Measurements from ENCODE around the gene CDHR1.
"Not testable (repeated sequence)": the region's sequence is repeated elsewhere in the genome, so short reads cannot be mapped to it uniquely, and the experiment has no call there.

The CDHR1 gene

DNA sequence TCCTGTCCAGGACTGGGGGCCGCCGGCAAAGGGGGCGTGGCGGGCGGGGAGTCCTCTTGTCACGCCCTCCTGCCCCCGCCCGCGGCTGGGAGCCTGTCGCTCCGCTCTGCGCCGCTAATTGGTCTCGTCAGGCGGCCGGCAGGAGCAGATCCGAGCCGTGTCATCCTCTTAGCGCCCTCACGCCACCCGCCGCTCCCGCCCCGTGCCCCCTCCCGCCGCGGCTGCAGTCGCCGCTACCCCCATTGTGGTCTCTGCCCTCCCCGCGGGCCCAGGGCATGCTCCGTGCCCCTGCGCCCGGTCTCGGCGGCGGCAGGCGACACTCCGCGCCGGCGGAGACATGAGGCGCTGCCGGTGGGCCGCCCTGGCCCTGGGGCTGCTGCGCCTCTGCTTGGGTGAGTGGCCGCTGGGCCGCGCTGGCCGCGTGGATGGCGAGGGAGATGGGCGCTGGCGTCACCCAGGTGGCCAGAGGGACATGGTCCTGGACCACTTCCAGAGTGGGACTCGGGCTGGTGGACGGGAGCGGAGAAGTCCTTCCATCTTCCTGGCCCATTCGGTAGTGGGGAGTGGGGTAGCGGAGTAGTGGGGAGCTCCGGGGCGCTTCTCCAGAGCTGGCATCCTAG, at the start of gene CDHR1:
TSS of gene CDHR1 (plus strand) at position 114 of the 620 bp plus-strand sequence. CDS start at position 338, 224 bp downstream.
- DNase-seq (ENCODE audit: low read depth in 2 of 2), result peak in 1 of 2 donors; percentile 4
- TF ChIP-seq, protein P1, sequence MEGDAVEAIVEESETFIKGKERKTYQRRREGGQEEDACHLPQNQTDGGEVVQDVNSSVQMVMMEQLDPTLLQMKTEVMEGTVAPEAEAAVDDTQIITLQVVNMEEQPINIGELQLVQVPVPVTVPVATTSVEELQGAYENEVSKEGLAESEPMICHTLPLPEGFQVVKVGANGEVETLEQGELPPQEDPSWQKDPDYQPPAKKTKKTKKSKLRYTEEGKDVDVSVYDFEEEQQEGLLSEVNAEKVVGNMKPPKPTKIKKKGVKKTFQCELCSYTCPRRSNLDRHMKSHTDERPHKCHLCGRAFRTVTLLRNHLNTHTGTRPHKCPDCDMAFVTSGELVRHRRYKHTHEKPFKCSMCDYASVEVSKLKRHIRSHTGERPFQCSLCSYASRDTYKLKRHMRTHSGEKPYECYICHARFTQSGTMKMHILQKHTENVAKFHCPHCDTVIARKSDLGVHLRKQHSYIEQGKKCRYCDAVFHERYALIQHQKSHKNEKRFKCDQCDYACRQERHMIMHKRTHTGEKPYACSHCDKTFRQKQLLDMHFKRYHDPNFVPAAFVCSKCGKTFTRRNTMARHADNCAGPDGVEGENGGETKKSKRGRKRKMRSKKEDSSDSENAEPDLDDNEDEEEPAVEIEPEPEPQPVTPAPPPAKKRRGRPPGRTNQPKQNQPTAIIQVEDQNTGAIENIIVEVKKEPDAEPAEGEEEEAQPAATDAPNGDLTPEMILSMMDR (IDR thresholded peaks at IDR 0.05; ENCODE audit: low read depth, low read length), result no peak
- peak within 1 kb of the TSS in 1 of 2 donors; percentile 21 for H3K4me3 ChIP-seq (replicated peaks in 1 of 2; ENCODE audit: low read depth in 2 of 2, low read length in 2 of 2)

DNA sequence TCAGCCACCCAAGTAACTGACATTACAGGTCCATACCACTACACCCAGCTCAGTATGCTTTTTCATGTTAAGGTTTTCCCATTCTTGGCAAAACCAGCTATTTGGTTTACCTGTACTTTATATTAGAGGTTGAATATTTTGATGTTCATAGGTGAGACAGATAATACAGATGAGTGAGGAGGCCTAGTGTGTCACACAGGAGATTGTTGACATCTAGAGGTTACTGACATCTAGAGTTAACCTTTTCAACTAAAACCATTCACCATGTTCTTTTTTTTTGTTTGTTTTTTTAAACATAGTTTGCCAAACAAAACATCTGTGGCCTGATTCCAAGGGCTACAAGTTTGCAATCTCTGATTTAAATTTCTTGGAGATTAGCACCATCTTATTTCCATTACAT, 47.0 kb upstream of the CDHR1 start:
- DNase-seq (ENCODE audit: low read depth in 2 of 2), result no peak
- TF ChIP-seq, protein P1 (IDR thresholded peaks at IDR 0.05; ENCODE audit: low read depth, low read length), result no peak

DNA sequence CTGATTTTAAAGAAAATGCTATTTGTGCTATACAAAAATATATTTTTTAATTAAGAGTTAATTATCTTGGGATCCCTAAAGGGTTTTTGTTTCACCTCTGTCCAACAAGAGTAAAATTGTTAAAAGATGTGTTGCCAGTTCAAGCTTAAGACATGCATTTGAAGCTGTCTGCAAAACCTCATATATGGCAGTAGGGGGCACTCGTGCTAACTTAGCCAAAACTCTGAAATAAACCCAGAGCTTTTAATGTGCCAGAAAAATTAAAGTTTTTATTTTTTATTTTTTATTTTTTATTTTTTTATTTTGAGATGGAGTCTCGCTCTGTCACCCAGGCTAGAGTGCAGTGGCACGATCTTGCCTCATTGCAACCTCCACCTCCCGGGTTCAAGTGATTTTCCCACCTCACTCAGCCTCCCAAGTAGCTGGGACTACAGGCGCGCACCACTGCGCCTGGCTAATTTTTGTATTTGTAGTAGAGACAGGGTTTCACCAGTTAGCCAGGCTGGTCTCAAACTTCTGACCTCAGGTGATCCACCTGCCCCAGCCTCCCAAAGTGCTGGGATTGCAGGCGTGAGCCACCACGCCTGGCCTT, 46.2 kb upstream of the CDHR1 start:
- not testable (repeated sequence) for H3K4me3 ChIP-seq (replicated peaks in 1 of 2; ENCODE audit: low read depth in 2 of 2, low read length in 2 of 2)
- TF ChIP-seq, protein P1 (IDR thresholded peaks at IDR 0.05; ENCODE audit: low read depth, low read length), result peak; percentile 78
- DNase-seq (ENCODE audit: low read depth in 2 of 2), result peak; percentile 63 to 70

More for the DNA sequence above, 47.0 kb upstream of the CDHR1 start:
- no peak overlapping the region for H3K4me3 ChIP-seq (replicated peaks in 1 of 2; ENCODE audit: low read depth in 2 of 2, low read length in 2 of 2)

DNA sequence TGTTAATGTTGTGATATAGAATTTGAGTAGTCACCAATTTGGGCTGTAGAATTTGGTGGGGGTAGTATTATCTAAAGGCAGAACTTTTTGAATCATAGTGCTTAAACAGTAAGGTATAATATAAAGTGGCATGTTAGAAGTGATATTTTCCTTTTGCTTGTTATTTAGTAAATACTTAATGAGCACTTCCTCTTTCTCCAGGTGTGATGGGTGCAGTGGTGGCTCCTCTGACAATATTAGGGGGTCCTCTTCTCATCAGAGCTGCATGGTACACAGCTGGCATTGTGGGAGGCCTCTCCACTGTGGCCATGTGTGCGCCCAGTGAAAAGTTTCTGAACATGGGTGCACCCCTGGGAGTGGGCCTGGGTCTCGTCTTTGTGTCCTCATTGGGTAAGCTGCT, 44.5 kb upstream of the CDHR1 start:
- H3K4me3 ChIP-seq (replicated peaks in 1 of 2; ENCODE audit: low read depth in 2 of 2, low read length in 2 of 2), result no peak overlapping the region
- TF ChIP-seq, protein P1 (IDR thresholded peaks at IDR 0.05; ENCODE audit: low read depth, low read length), result no peak
- no peak for DNase-seq (ENCODE audit: low read depth in 2 of 2)

DNA sequence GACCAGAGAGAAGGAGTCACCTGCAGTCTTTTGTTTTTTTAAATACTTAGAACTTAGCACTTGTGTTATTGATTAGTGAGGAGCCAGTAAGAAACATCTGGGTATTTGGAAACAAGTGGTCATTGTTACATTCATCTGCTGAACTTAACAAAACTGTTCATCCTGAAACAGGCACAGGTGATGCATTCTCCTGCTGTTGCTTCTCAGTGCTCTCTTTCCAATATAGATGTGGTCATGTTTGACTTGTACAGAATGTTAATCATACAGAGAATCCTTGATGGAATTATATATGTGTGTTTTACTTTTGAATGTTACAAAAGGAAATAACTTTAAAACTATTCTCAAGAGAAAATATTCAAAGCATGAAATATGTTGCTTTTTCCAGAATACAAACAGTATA, 41.6 kb upstream of the CDHR1 start:
- TF ChIP-seq, protein P1 (IDR thresholded peaks at IDR 0.05; ENCODE audit: low read depth, low read length), result no peak
- no peak overlapping the region for H3K4me3 ChIP-seq (replicated peaks in 1 of 2; ENCODE audit: low read depth in 2 of 2, low read length in 2 of 2)
- no peak for DNase-seq (ENCODE audit: low read depth in 2 of 2)

DNA sequence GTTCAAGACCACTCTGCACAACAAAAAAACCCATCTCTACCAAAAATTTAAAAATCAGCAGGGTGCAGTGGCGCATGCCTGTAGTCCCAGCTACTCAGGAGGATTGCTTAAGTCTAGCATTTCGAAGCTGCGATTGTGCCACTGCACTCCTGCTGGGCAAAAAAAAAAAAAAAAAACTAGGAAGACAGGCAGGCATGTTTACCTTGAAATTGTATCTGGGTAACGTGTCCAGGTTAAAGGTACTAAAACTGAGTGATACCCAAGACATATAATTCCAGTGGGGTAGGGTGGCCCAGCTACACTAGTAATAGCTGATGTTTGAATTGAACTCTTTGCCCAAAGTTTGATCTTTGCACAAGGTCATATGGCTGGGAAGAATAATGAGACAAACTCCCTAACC, 38.8 kb upstream of the CDHR1 start:
- no peak for DNase-seq (ENCODE audit: low read depth in 2 of 2)
- TF ChIP-seq, protein P1 (IDR thresholded peaks at IDR 0.05; ENCODE audit: low read depth, low read length), result no peak
- no peak overlapping the region for H3K4me3 ChIP-seq (replicated peaks in 1 of 2; ENCODE audit: low read depth in 2 of 2, low read length in 2 of 2)
